Body of pancreas (tissue), 4 donors: ENCODE data around the gene DPT.

Experiments
- CTCF ChIP-seq, 7 experiments: fragments of 450-650 bp in 4 of 7; fragments of 200-600 bp in 3 of 7; sonication (generic) in 3 of 7; IDR thresholded peaks; one replicate each; pipeline ENCODE4 v1.5.1; 2016 to 2019; ENCODE audit warnings: antibody characterized with exemption in 7 of 7
- POLR2A ChIP-seq, 3 donors: fragments of 450-650 bp; IDR thresholded peaks; one replicate each; pipeline ENCODE4 v1.6.1; 2016; ENCODE audit warnings: antibody characterized with exemption in 3 of 3, mild to moderate bottlenecking in 2 of 3

GRCh38 chr1:168676029-168676812 lies 52.8 kb downstream of the DPT start:
- no peak for TF ChIP-seq POLR2A (IDR thresholded peaks at IDR 0.05)
- no peak for TF ChIP-seq CTCF (IDR thresholded peaks at IDR 0.05)
